Natural killer cell (primary cell): ENCODE results near the gene NODAL. TPM values are rescaled to one million over a fixed set of nuclear protein-coding genes. Genes with fewer than 3 reads are reported as not detected.

Experiments
- ATAC-seq, 3 donors: fragments of 150-1000 bp in 2 of 3; fragments of 200-7000 bp in 1 of 3; cut with Tn5 transposase; 1 replicate in 1 of 3; 2 replicates in 2 of 3; pipeline ENCODE4 v1.10.0; 2021; ENCODE audit warnings: mild to moderate bottlenecking in 2 of 3, moderate library complexity in 2 of 3
- DNase-seq, 2 donors: peaks; one replicate each; pipeline versions ENCODE4 v3.0.0 to v3.0.0-alpha.2; 2013 to 2021; ENCODE audit warnings: mixed read lengths in 1 of 2
- H3K27ac ChIP-seq: one replicate; pipeline ENCODE4 v1.5.1; 2013; ENCODE audit warnings: mild to moderate bottlenecking, low read length
- H3K27me3 ChIP-seq: one replicate; pipeline ENCODE4 v1.6.1; 2013; ENCODE audit warnings: low read length; ENCODE audit not compliant: control insufficient read depth, insufficient read depth
- H3K36me3 ChIP-seq: one replicate; pipeline ENCODE4 v1.6.1; 2013; ENCODE audit warnings: low read length; ENCODE audit not compliant: control insufficient read depth, insufficient read depth
- H3K4me1 ChIP-seq: one replicate; pipeline ENCODE4 v1.6.1; 2013; ENCODE audit warnings: low read length; ENCODE audit not compliant: control insufficient read depth, insufficient read depth
- H3K4me3 ChIP-seq: one replicate; pipeline ENCODE4 v1.5.1; 2013; ENCODE audit warnings: low read length
- H3K9me3 ChIP-seq: one replicate; pipeline ENCODE4 v1.6.1; 2013; ENCODE audit warnings: low read length; ENCODE audit not compliant: control insufficient read depth, insufficient read depth
- H3K27ac Mint-ChIP-seq, 2 donors: one replicate each; pipeline ENCODE4 v1.8.0; 2022; ENCODE audit warnings: mild to moderate bottlenecking in 2 of 2, mixed read lengths in 2 of 2, moderate library complexity in 1 of 2
- H3K27me3 Mint-ChIP-seq, 2 donors: one replicate each; pipeline ENCODE4 v1.8.0; 2022; ENCODE audit warnings: low read depth in 2 of 2, mixed read lengths in 2 of 2
- H3K36me3 Mint-ChIP-seq: one replicate; pipeline ENCODE4 v1.8.0; 2022; ENCODE audit warnings: mixed read lengths
- H3K4me1 Mint-ChIP-seq, 2 donors: one replicate each; pipeline ENCODE4 v1.8.0; 2022; ENCODE audit warnings: mixed read lengths in 2 of 2
- H3K4me3 Mint-ChIP-seq: one replicate; pipeline ENCODE4 v1.8.0; 2022; ENCODE audit warnings: mild to moderate bottlenecking, moderate library complexity, mixed read lengths
- H3K9me3 Mint-ChIP-seq, 2 donors: one replicate each; pipeline ENCODE4 v1.8.0; 2022; ENCODE audit warnings: mixed read lengths in 2 of 2
- whole genome bisulfite sequencing: methylation state at CpG from one replicate; pipeline ENCODE4 v1.1.7; 2013; ENCODE audit warnings: missing lambda C conversion rate; ENCODE audit not compliant: insufficient coverage; 5-methylcytosine and 5-hydroxymethylcytosine counted together
- intact Hi-C: fragments of 100-400 bp; cut with micrococcal nuclease; formaldehyde crosslinking; loops from one replicate; pipeline ENCODE4 v1.14.2; 2022
- total RNA-seq, 4 donors: library from RNA; stranded (reverse); fragments of 120-200 nt in 1 of 4; gene quantifications; one replicate each; pipeline versions ENCODE4 v1.2.3 to v1.2.4, GENCODE V29; 2013 to 2022
- TF ChIP-seq, protein P1 (sequence below): fragments of 200-600 bp; IDR thresholded peaks from one replicate; pipeline ENCODE4 v1.8.0; 2022; ENCODE audit warnings: antibody characterized with exemption

The NODAL gene
- total RNA-seq, 3 donors from 2014 or later (not counting 1 experiment from before 2014, with no cell fraction given): not detected

DNA sequence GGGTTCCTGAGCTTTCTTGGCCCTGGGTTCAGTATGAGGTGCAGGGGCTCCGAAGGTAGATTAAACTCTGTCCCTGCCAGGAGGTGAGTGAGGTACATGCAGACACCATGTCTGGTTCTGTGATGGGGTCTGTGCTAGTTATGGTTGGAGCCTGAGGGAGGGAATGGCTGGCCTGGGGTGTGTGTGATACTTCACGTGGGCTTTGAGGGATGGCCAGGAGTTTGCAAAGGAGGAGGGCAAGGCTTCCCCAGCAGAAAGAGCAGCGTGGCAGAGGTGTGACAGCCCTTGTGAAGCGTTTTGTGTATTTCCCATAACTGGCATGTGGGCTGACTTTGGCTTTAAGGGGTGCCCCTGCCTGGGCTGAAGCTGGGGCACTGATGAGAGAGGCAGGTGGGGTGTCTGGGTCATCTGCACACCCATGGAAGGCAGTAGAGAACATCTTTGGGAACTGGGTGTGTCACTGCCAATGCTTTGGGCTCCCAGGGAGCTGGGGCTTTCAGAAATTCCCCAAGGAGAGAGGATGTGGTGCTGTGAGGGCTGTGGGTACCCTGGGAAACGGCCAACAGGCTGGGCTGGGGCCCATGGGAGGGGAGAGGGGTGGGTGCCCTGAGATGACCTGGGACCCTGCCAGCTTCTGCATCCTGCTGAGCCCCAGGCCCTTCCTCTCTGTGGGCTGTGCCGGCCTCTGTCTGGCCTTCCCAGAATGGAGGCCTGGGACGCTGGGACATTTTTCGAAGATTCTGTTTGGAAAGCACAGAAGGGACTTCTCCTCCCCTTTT lies 41.7 kb upstream of the NODAL start:
- H3K9me3 Mint-ChIP-seq: no peaks in the 10 kb centered on the region
- TF ChIP-seq, protein P1, sequence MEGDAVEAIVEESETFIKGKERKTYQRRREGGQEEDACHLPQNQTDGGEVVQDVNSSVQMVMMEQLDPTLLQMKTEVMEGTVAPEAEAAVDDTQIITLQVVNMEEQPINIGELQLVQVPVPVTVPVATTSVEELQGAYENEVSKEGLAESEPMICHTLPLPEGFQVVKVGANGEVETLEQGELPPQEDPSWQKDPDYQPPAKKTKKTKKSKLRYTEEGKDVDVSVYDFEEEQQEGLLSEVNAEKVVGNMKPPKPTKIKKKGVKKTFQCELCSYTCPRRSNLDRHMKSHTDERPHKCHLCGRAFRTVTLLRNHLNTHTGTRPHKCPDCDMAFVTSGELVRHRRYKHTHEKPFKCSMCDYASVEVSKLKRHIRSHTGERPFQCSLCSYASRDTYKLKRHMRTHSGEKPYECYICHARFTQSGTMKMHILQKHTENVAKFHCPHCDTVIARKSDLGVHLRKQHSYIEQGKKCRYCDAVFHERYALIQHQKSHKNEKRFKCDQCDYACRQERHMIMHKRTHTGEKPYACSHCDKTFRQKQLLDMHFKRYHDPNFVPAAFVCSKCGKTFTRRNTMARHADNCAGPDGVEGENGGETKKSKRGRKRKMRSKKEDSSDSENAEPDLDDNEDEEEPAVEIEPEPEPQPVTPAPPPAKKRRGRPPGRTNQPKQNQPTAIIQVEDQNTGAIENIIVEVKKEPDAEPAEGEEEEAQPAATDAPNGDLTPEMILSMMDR: no peak
- Histone ChIP-seq H3K27ac (no peak overlapping the region), H3K27me3 (peaks cover 5% of the 10 kb centered on the region), H3K4me1 (peaks cover 26% of the 10 kb centered on the region), H3K9me3 (no peaks in the 10 kb centered on the region), H3K4me3 (no peak overlapping the region), H3K36me3 (no peaks in the 10 kb centered on the region)
- H3K27me3 Mint-ChIP-seq: peaks cover 10 to 17% of the 10 kb centered on the region in 2 donors
- H3K27ac Mint-ChIP-seq: no peak overlapping the region
- WGBS: 67% methylated on average over 8 of the region's 8 CpGs
- intact Hi-C loops: no loop called here
- no peak for DNase-seq
- no peak overlapping the region for H3K4me3 Mint-ChIP-seq
- ATAC-seq: no peak
- H3K36me3 Mint-ChIP-seq: no peaks in the 10 kb centered on the region
- H3K4me1 Mint-ChIP-seq: peaks cover 21 to 28% of the 10 kb centered on the region in 2 donors

DNA sequence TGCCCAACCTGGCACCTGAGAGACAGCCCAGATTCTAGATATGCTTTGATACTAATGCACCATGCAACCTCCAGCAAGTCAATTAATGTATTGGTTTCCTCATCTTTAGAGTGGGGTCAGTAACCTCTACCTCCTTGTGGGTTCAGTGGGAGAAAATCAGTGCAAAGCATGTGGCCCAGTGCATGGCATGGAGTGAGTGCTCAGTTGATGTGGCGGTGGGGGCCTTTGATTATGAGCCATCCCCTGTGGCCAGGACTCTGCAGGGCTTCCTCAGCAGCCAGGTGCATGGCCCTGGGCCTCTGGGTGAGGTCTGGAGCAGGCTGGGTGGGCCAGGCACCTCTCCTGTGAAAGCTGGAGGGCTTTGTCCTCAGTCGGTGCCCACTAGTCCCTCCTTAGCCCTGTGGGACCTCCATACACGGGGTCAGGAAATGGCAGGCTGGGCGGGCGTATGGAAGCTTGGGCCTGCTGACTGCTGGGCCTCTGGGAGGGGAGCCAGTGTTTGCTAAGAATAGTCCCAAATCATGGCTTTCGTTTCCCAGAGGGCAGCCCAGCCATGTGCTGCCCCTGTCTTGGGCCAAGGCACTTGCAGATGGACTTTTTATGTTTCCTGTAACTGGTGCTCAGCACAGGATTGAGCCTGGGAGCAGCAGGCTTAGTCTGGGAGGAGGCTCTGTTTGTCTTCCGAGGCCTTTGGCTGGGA lies 40.5 kb upstream of the NODAL start:
- intact Hi-C loops: no loop called here
- H3K4me1 Mint-ChIP-seq: peaks cover 25 to 39% of the 10 kb centered on the region in 2 donors
- no peaks in the 10 kb centered on the region for H3K9me3 Mint-ChIP-seq
- Histone ChIP-seq H3K36me3 (no peaks in the 10 kb centered on the region), H3K27ac (no peak overlapping the region), H3K9me3 (no peaks in the 10 kb centered on the region), H3K27me3 (peaks cover 5% of the 10 kb centered on the region), H3K4me3 (no peak overlapping the region), H3K4me1 (peaks cover 38% of the 10 kb centered on the region)
- H3K27ac Mint-ChIP-seq: no peak overlapping the region
- WGBS: 77% methylated on average over 7 of the region's 7 CpGs
- DNase-seq (no peak), ATAC-seq (no peak)
- TF ChIP-seq, protein P1: no peak
- H3K27me3 Mint-ChIP-seq: peaks cover 10 to 17% of the 10 kb centered on the region in 2 donors
- H3K4me3 Mint-ChIP-seq: no peak overlapping the region
- no peaks in the 10 kb centered on the region for H3K36me3 Mint-ChIP-seq

DNA sequence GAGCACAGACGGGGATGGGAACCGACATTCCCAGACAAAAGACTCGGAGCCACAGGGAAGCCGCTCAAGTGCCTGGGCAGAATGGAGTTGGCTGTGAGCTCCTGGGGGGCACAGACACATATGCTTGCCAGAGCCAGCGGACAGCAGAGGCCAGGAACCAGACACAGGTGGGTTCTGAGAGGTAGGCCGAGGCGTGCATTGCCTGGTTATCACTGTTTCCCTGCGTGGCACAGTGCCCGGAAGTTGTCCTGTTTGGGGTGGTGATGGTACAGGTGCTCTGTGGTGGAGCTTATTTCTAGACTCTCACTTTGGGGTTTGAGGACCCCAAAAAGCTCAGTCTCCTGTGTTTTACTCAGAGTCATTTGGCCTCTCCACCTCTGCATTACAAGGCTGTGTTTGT lies 39.6 kb upstream of the NODAL start:
- H3K27me3 ChIP-seq: peaks cover 5% of the 10 kb centered on the region
- H3K4me3 Mint-ChIP-seq: no peak overlapping the region
- intact Hi-C loops: no loop called here
- peaks cover 10 to 17% of the 10 kb centered on the region in 2 donors for H3K27me3 Mint-ChIP-seq
- TF ChIP-seq, protein P1: no peak
- 89% methylated on average over 9 of the region's 9 CpGs for WGBS
- H3K4me1 Mint-ChIP-seq: peaks cover 25 to 47% of the 10 kb centered on the region in 2 donors
- no peaks in the 10 kb centered on the region for H3K36me3 ChIP-seq
- DNase-seq (no peak), ATAC-seq (no peak)
- no peaks in the 10 kb centered on the region for H3K9me3 ChIP-seq
- peaks cover 42% of the 10 kb centered on the region for H3K4me1 ChIP-seq
- no peaks in the 10 kb centered on the region for H3K36me3 Mint-ChIP-seq
- H3K9me3 Mint-ChIP-seq: no peaks in the 10 kb centered on the region
- no peak overlapping the region for H3K4me3 ChIP-seq
- no peak overlapping the region for H3K27ac ChIP-seq
- no peak overlapping the region for H3K27ac Mint-ChIP-seq
